Bronchial epithelial cell (primary cell): ENCODE results near the gene LY9. TPM values are rescaled to one million over a fixed set of nuclear protein-coding genes. Genes with fewer than 3 reads are reported as not detected.

ENCODE experiments used
- DNase-seq: peaks from one replicate; pipeline ENCODE4 v3.0.0-alpha.2; 2010; ENCODE audit warnings: low read depth
- FAIRE-seq: peaks from 2 replicates; lab custom pipeline; 2011; peaks lifted over from hg19 to GRCh38; lab: Jason Lieb, UNC
- H3K27me3 ChIP-seq: 2 replicates; pipeline ENCODE4 v1.5.1; 2011; ENCODE audit warnings: low read length; ENCODE audit not compliant: control insufficient read depth, insufficient read depth
- H3K36me3 ChIP-seq: 2 replicates; pipeline ENCODE4 v1.5.1; 2011; ENCODE audit warnings: low read length; ENCODE audit not compliant: control insufficient read depth, insufficient read depth
- H3K4me3 ChIP-seq: 2 replicates; pipeline ENCODE4 v1.5.1; 2011; ENCODE audit warnings: mild to moderate bottlenecking, low read depth, low read length, control low read depth
- total RNA-seq: library from RNA; depleted of rRNA; stranded (reverse); fragments of >200 nt; gene quantifications from 2 replicates; pipeline ENCODE4 v1.2.1, GENCODE V29; 2014
- TF ChIP-seq, protein P1 (sequence below): IDR thresholded peaks from 2 replicates; pipeline ENCODE4 v1.5.1; 2011; ENCODE audit warnings: mild to moderate bottlenecking, moderate library complexity, low read length, control low read depth, inconsistent platforms; ENCODE audit not compliant: insufficient read depth, severe bottlenecking

LY9 gene
- total RNA-seq, 1 donor from 2014 or later, result under 0.01 TPM

DNA sequence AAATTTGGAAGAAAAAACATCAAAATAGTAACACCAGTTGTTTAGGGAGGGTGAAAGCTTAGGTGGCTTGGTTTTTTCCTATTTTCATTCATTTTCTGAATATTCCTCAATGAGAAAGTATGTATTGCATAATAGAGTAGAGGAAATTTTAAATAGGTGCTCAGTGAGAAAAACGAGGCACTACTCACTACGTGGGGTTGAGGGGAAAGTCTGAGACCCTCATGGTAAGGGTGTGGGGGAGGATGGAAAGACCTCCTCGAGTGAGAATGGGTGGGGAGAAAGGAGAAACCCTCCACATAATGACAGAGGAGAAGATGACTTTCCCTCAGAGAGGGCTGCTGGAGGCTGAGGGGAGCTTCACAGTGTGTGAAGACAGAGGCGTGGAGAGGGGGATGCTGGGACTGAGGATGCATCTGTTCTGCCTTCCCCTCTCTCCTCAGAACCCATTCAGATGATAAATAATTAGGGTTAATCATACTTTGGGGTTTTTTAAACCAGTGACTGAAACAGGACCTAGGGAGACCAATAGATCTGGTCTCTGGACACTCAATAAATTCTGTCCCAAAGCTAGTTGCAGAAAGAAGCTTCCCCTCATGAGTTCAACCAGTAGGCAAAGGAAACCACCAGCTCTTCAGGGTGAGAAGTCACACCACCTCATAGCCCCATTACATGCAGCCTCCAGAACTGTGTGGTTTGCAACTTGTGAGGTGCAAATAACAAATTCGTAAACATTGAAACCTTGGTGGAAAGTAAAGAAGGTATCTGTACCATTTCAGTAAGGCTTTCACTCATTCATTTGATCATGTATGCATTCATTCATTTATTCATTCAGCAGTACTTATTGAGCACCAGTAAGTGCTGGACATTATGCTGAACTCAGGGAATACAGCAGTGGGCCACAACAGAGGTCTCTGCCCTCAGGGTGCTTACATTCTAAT lies 39.8 kb upstream of the LY9 start:
- no peak for DNase-seq
- FAIRE-seq, result no peak
- TF ChIP-seq, protein P1, sequence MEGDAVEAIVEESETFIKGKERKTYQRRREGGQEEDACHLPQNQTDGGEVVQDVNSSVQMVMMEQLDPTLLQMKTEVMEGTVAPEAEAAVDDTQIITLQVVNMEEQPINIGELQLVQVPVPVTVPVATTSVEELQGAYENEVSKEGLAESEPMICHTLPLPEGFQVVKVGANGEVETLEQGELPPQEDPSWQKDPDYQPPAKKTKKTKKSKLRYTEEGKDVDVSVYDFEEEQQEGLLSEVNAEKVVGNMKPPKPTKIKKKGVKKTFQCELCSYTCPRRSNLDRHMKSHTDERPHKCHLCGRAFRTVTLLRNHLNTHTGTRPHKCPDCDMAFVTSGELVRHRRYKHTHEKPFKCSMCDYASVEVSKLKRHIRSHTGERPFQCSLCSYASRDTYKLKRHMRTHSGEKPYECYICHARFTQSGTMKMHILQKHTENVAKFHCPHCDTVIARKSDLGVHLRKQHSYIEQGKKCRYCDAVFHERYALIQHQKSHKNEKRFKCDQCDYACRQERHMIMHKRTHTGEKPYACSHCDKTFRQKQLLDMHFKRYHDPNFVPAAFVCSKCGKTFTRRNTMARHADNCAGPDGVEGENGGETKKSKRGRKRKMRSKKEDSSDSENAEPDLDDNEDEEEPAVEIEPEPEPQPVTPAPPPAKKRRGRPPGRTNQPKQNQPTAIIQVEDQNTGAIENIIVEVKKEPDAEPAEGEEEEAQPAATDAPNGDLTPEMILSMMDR, result no peak
- no peaks in the 10 kb centered on the region for H3K36me3 ChIP-seq
- peaks cover 2% of the 10 kb centered on the region for H3K27me3 ChIP-seq
- H3K4me3 ChIP-seq, result no peak overlapping the region

DNA sequence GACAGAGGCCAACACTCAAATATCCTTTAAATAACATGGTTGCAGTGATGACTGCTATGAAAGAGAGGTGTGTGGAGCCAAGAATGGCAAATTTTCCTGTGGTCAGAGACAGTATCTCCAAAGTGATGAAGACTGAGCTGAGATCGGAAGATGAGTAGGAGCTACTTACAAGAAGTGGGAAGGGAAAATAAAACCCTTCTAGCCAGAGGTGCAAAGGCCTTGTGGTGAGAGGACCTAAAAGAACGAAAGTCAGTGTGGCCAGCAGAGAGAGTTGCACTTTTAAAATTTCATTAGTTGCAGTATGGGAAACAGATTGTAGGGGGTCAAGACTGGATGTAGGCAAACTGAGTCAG lies 39.1 kb upstream of the LY9 start:
- FAIRE-seq (no peak), DNase-seq (no peak)
- peaks cover 2% of the 10 kb centered on the region for H3K27me3 ChIP-seq
- H3K36me3 ChIP-seq, result no peaks in the 10 kb centered on the region
- TF ChIP-seq, protein P1, result no peak
- no peak overlapping the region for H3K4me3 ChIP-seq

DNA sequence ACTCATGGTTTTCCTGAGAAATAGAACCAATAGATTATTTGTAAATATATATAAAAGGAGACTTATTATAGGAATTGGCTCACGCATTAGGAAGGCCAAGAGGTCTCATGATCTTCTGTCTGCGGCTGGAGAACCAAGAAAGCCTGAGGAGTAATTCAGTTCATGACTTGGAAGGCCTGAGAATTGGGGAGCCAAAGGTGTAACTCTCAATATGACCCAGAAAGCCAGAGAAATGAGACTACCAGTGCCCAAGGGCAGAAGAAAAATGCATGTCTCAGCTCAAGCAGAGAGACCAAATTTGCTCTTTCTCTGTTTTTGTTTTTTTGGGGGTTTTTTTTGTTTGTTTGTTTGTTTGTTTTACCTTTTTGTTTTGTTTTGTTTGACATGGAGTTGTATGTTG lies 37.5 kb upstream of the LY9 start:
- no peak overlapping the region for H3K4me3 ChIP-seq
- no peak for FAIRE-seq
- no peaks in the 10 kb centered on the region for H3K36me3 ChIP-seq
- no peaks in the 10 kb centered on the region for H3K27me3 ChIP-seq
- DNase-seq, result no peak
- TF ChIP-seq, protein P1, result no peak

DNA sequence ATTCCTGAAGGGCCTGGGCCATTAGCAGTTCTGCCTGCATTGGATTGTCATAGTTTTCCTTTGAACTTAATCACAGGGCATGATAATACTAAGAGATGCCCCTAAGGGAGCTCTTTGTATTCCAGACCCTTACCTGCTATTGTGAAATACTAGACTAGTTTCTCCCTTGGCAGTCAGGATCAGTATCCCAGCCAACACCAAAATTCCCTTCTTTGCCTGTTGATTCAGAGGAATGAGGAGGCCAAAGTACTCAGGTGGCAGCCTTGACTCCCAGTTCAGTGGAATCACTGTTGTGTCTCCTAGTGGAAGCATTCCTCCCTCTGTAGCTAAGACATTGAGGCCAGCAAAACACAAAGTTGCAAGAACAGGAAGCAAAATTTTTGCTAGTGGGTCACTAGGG lies 36.2 kb upstream of the LY9 start:
- Histone ChIP-seq H3K36me3 (no peaks in the 10 kb centered on the region), H3K27me3 (no peaks in the 10 kb centered on the region), H3K4me3 (no peak overlapping the region)
- peak; percentile 47 for FAIRE-seq
- DNase-seq, result no peak
- TF ChIP-seq, protein P1, result no peak

DNA sequence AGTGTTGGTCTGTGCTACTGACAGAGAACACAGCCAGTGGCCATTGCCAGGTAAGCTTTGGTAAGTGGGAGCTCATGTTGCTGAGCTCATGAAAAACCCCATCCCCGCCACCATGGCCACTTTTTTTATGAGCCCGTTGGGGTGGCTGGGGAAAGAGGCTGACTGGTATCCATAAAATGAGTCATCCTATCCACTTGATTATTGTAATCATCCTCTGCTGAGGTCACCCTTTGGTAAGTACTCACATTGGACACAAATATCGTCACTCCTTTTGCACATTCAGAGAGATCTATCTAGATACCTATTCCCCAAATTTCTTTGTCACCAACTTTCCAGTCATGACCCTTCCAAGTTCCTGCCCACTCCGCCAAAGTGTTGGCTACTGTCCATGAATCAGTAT lies 34.9 kb upstream of the LY9 start:
- no peak overlapping the region for H3K4me3 ChIP-seq
- no peak for FAIRE-seq
- H3K27me3 ChIP-seq, result no peaks in the 10 kb centered on the region
- TF ChIP-seq, protein P1, result no peak
- no peak for DNase-seq
- H3K36me3 ChIP-seq, result no peaks in the 10 kb centered on the region
